ENCODE results near the gene NKAIN2. TPM values are rescaled to one million over a fixed set of nuclear protein-coding genes. Genes with fewer than 3 reads are reported as not detected.

NKAIN2 gene
- total RNA-seq, 1 donor, result under 0.01 TPM

DNA sequence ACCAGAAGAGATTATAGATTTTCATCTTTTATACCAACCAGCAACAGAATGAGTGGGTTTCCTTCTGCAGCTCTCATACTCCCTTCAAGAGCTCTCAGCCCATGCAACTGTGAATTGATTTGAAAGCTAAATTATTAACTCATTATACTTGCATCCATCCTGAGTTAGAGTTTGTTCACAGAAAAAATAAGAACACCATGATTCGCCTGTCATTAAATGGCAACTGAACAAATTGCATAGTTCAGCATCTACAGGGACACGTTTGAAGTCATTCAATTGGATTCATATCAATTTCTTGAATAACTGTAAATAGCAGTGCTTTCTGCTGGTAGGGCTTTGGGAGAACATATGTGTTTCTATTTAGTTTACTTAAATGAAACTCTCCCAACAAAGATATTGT is 65.7 kb downstream of the NKAIN2 start:
- no peak for DNase-seq (ENCODE audit: low read depth)
- no peak overlapping the region for H3K4me3 ChIP-seq (ENCODE audit: low read depth, low read length)
- TF ChIP-seq, protein P1, sequence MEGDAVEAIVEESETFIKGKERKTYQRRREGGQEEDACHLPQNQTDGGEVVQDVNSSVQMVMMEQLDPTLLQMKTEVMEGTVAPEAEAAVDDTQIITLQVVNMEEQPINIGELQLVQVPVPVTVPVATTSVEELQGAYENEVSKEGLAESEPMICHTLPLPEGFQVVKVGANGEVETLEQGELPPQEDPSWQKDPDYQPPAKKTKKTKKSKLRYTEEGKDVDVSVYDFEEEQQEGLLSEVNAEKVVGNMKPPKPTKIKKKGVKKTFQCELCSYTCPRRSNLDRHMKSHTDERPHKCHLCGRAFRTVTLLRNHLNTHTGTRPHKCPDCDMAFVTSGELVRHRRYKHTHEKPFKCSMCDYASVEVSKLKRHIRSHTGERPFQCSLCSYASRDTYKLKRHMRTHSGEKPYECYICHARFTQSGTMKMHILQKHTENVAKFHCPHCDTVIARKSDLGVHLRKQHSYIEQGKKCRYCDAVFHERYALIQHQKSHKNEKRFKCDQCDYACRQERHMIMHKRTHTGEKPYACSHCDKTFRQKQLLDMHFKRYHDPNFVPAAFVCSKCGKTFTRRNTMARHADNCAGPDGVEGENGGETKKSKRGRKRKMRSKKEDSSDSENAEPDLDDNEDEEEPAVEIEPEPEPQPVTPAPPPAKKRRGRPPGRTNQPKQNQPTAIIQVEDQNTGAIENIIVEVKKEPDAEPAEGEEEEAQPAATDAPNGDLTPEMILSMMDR (IDR thresholded peaks at IDR 0.05; ENCODE audit: insufficient read depth, low read length), result no peak

DNA sequence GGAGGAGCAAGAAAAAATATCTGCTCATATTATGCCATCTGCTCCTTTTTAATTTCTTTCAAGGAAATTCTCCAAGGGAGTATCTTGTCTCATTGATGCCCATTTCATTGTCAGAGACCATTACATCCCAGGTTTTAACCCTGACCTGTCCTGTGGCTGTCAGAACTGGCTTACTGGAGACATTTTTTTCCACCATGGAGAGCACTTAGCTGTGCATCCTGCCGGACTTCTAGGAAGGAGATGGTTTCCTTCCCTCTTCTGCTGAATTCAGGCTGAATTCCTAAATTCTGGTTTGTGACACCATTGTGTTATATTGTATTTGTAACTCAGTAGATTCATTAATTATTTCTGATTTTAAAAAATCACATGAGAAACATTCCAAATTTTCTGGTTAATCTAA is 70.3 kb downstream of the NKAIN2 start:
- TF ChIP-seq, protein P1 (IDR thresholded peaks at IDR 0.05; ENCODE audit: insufficient read depth, low read length), result no peak
- no peak overlapping the region for H3K4me3 ChIP-seq (ENCODE audit: low read depth, low read length)
- DNase-seq (ENCODE audit: low read depth), result no peak

DNA sequence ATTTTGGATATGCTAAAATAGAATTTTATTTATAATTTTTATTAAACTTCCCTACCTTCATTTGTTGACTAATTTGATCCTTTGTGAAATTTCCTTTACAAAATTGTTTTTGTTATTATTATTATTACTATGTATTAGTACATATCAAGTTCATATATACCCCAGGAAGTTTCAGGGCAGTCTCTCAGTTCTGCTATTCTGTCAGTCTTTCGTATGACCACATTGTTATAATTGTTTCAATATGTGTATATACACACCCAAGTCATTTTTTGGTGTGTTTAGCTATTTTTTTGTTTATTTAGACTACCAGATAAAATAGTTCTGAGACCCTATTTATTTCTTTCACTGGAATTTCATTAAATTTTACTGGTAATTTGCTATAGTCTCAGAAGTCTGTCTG is 72.1 kb downstream of the NKAIN2 start:
- TF ChIP-seq, protein P1 (IDR thresholded peaks at IDR 0.05; ENCODE audit: insufficient read depth, low read length), result no peak
- DNase-seq (ENCODE audit: low read depth), result no peak
- no peak overlapping the region for H3K4me3 ChIP-seq (ENCODE audit: low read depth, low read length)

DNA sequence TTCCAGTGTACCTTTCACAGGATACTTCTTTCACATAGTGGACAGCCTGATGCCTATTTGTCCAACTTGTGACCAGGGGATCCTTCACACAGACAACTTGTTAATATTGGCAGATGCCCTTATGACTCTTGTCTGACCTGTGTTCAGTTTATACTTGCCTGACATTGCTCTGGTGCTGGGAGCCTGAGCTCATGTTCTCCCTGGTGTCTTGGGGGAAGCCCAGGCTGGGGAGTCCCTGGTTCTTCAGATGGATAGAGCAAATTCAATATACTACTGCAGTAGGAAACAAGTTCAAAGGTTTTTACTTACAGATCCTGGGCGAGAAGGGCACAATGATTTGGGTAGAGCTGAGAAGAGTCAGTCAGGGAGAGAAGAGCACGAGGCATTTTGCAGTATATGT is 76.1 kb downstream of the NKAIN2 start:
- DNase-seq (ENCODE audit: low read depth), result no peak
- TF ChIP-seq, protein P1 (IDR thresholded peaks at IDR 0.05; ENCODE audit: insufficient read depth, low read length), result no peak
- H3K4me3 ChIP-seq (ENCODE audit: low read depth, low read length), result no peak overlapping the region

DNA sequence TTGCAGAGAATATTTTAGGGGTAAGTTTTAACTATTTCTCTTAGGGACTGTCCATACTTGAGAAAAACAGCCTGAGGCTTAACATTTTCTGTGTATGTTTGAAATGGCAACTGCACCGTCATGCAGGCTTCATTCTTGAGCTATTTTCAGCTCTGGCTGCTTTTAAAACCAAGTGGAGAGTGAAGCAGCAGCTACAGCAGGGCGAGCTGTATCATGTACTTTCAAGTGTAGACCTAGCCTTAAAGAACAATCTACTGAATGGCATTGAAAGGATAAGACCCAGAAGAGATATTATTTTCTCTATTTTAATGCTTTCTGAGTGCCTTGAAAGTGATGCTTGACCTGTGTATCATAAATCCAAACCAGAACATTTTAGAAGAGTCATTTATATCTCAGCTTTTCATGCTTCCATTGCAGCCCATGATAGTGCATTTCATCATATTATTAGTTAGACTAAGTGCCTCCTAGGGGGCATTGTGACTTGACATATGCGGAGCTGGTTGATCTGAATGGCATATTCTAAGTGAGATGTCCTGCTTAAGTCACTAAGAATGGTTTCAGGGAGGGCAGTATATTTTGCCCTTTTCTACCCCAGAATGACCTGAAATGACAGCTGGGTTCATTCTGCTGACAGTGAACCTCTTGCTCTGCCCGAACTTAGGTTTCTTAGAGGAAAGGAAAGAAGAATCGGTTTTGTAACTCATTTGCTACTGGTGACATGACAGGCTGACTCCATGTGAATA is 85.3 kb downstream of the NKAIN2 start:
- H3K4me3 ChIP-seq (ENCODE audit: low read depth, low read length), result no peak overlapping the region
- DNase-seq (ENCODE audit: low read depth), result no peak
- TF ChIP-seq, protein P1 (IDR thresholded peaks at IDR 0.05; ENCODE audit: insufficient read depth, low read length), result no peak

DNA sequence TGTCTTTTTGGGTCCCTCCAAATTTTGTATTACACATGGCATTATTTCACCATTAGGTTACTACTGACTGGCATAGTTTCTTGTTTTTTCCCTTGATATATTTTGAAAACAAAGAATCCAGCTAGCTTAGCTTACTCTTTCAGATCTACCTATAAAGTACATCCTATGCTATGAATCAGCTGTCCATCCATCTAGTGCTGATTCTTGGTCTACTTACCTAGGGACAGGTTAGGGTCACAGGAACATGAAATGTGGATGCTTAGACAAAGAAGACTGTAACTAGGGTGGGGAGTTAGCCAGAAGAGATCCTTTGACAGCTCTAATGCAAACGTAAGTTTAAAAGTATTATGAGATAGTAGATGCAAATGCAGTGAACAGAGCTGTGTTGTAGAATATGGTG is 91.7 kb downstream of the NKAIN2 start:
- no peak for DNase-seq (ENCODE audit: low read depth)
- TF ChIP-seq, protein P1 (IDR thresholded peaks at IDR 0.05; ENCODE audit: insufficient read depth, low read length), result no peak
- H3K4me3 ChIP-seq (ENCODE audit: low read depth, low read length), result no peak overlapping the region

DNA sequence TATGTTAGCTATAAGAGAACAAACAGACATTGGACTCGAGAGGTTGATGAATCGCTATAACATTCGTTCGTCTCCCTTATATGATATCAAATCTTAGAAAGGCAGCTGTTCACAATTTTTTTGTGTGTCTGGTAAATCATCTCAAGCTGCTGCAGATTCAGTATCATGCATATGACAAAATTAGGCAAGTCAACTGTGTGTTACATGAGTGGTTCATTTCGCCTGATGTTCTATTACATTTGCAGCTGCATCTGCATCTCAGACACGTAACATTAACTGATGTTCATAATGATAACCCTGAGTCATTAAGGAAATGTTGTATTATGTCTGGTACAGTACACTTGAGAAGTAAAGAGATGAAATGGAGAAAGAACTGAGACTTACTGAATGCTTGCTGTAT is 92.1 kb downstream of the NKAIN2 start:
- TF ChIP-seq, protein P1 (IDR thresholded peaks at IDR 0.05; ENCODE audit: insufficient read depth, low read length), result no peak
- no peak for DNase-seq (ENCODE audit: low read depth)
- H3K4me3 ChIP-seq (ENCODE audit: low read depth, low read length), result no peak overlapping the region

Data from fibroblast of the aortic adventitia (primary cell).